Loucy (cell line): ENCODE measurements around the gene C2.

Experiments used
- H2AFZ ChIP-seq: fragments of 200-600 bp; sonication (generic); 2 replicates; pipeline ENCODE4 v1.6.0; 2016; ENCODE audit warnings: antibody characterized with exemption, mild to moderate bottlenecking, low read length, moderate library complexity
- H3F3A ChIP-seq: fragments of 200-600 bp; 2 replicates; pipeline ENCODE4 v1.6.0; 2016; ENCODE audit warnings: antibody characterized with exemption, low read depth, mild to moderate bottlenecking
- H3K27me3 ChIP-seq: fragments of 200-600 bp; sonication (generic); 2 replicates; pipeline ENCODE4 v1.6.1; 2014; ENCODE audit warnings: low read length, mild to moderate bottlenecking; ENCODE audit not compliant: insufficient read depth, poor library complexity, severe bottlenecking
- H3K36me3 ChIP-seq: fragments of 200-600 bp; sonication (generic); 2 replicates; pipeline ENCODE4 v1.6.1; 2016; ENCODE audit warnings: low read length; ENCODE audit not compliant: insufficient read depth
- H3K4me1 ChIP-seq: fragments of 200-600 bp; sonication (generic); 2 replicates; pipeline ENCODE4 v1.5.1; 2014; ENCODE audit warnings: low read length, mild to moderate bottlenecking; ENCODE audit not compliant: insufficient read depth, poor library complexity, severe bottlenecking
- H3K4me2 ChIP-seq: fragments of 200-600 bp; sonication (generic); 2 replicates; pipeline ENCODE4 v1.6.0; 2014; ENCODE audit warnings: antibody characterized with exemption, low read length, low read depth, mild to moderate bottlenecking; ENCODE audit not compliant: poor library complexity, severe bottlenecking
- H3K4me3 ChIP-seq: fragments of 200-600 bp; sonication (generic); 2 replicates; pipeline ENCODE4 v1.5.1; 2014; ENCODE audit warnings: low read length, mild to moderate bottlenecking, mixed read lengths; ENCODE audit not compliant: poor library complexity, severe bottlenecking
- H3K79me2 ChIP-seq: fragments of 200-600 bp; sonication (generic); 2 replicates; pipeline ENCODE4 v1.6.1; 2014; ENCODE audit warnings: low read length; ENCODE audit not compliant: insufficient read depth
- H3K9ac ChIP-seq: fragments of 200-600 bp; sonication (generic); 2 replicates; pipeline ENCODE4 v1.6.0; 2014; ENCODE audit warnings: mild to moderate bottlenecking, low read depth, low read length, moderate library complexity; ENCODE audit not compliant: poor library complexity, severe bottlenecking
- H3K9me2 ChIP-seq: fragments of 200-600 bp; sonication (generic); replicated peaks from 2 replicates; pipeline ENCODE4 v1.6.1; 2016; ENCODE audit warnings: low read depth, low read length, mixed read lengths
- H3K9me3 ChIP-seq: fragments of 200-600 bp; sonication (generic); 2 replicates; pipeline ENCODE4 v1.6.1; 2014; ENCODE audit warnings: mild to moderate bottlenecking, antibody characterized with exemption, low read length, low read depth; ENCODE audit not compliant: insufficient read depth
- H4K20me1 ChIP-seq: fragments of 200-600 bp; sonication (generic); 2 replicates; pipeline ENCODE4 v1.6.0; 2014; ENCODE audit warnings: antibody characterized with exemption, low read length, mild to moderate bottlenecking; ENCODE audit not compliant: insufficient read depth, poor library complexity, severe bottlenecking
- CTCF ChIP-seq: fragments of 200-600 bp; sonication (generic); conservative IDR thresholded peaks from 2 replicates; pipeline ENCODE4 v1.5.1; 2014; ENCODE audit warnings: mild to moderate bottlenecking, antibody characterized with exemption, low read length
- EZH2phosphoT487 ChIP-seq: fragments of 200-600 bp; IDR thresholded peaks from 2 replicates; pipeline ENCODE4 v1.6.1; 2018; ENCODE audit warnings: antibody characterized with exemption, mild to moderate bottlenecking, moderate library complexity, borderline replicate concordance

Gene C2

GRCh38 chr6:31900917-31901414 is 26.6 kb upstream of the C2 start:
- no peaks in the 10 kb centered on the region for H3K36me3 ChIP-seq
- peaks cover 53% of the 10 kb centered on the region for H3K79me2 ChIP-seq
- peak overlapping the region; percentile 81 for H3K4me3 ChIP-seq
- TF ChIP-seq EZH2phosphoT487 (no peak), CTCF (no peak)
- H3F3A ChIP-seq = no peaks in the 10 kb centered on the region
- no peak overlapping the region for H2AFZ ChIP-seq
- H3K9me2 ChIP-seq = no peaks in the 10 kb centered on the region
- H3K9ac ChIP-seq = peak overlapping the region; percentile 80
- peak overlapping the region; percentile 86 for H3K4me2 ChIP-seq
- H3K27me3 ChIP-seq = peaks cover 4% of the 10 kb centered on the region
- H4K20me1 ChIP-seq = peaks cover 17% of the 10 kb centered on the region
- H3K4me1 ChIP-seq = peaks cover 30% of the 10 kb centered on the region
- H3K9me3 ChIP-seq = no peaks in the 10 kb centered on the region

- Histone ChIP-seq H3K9ac (peak overlapping the region; percentile 80), H3K9me3 (no peaks in the 10 kb centered on the region), H3K9me2 (no peaks in the 10 kb centered on the region), H3K79me2 (peaks cover 48% of the 10 kb centered on the region), H3K4me1 (peaks cover 25% of the 10 kb centered on the region), H3F3A (no peaks in the 10 kb centered on the region), H3K36me3 (no peaks in the 10 kb centered on the region), H2AFZ (peak overlapping the region; percentile 77), H3K27me3 (peaks cover 4% of the 10 kb centered on the region), H3K4me2 (peak overlapping the region; percentile 86), H4K20me1 (peaks cover 14% of the 10 kb centered on the region), H3K4me3 (peak overlapping the region; percentile 81)
- no peak for TF ChIP-seq EZH2phosphoT487
- TF ChIP-seq CTCF = no peak
Measured at GRCh38 chr6:31901415-31901952, 26.0 kb upstream of the C2 start.

GRCh38 chr6:31901953-31902643 is 25.4 kb upstream of the C2 start, which contains the start of gene ZBTB12:
Gene ZBTB12, minus strand, starts transcription at chr6:31902086. Its CDS starts 781 bp downstream, at chr6:31901305.
- Histone ChIP-seq H3K9ac (peak within 1 kb of the TSS; percentile 80), H3K79me2 (peaks cover 42% of the 10 kb centered on the region), H3K36me3 (no peaks in the 10 kb centered on the region), H3K4me3 (peak within 1 kb of the TSS; percentile 81), H2AFZ (peak within 1 kb of the TSS; percentile 77), H4K20me1 (peaks cover 7% of the 10 kb centered on the region), H3K9me3 (no peaks in the 10 kb centered on the region), H3K4me2 (peak within 1 kb of the TSS; percentile 86), H3K27me3 (peaks cover 3% of the 10 kb centered on the region), H3F3A (no peaks in the 10 kb centered on the region), H3K9me2 (no peaks in the 10 kb centered on the region), H3K4me1 (peaks cover 22% of the 10 kb centered on the region)
- TF ChIP-seq CTCF (no peak), EZH2phosphoT487 (no peak)
